Measurements from ENCODE around the gene CD2.

The CD2 gene

DNA sequence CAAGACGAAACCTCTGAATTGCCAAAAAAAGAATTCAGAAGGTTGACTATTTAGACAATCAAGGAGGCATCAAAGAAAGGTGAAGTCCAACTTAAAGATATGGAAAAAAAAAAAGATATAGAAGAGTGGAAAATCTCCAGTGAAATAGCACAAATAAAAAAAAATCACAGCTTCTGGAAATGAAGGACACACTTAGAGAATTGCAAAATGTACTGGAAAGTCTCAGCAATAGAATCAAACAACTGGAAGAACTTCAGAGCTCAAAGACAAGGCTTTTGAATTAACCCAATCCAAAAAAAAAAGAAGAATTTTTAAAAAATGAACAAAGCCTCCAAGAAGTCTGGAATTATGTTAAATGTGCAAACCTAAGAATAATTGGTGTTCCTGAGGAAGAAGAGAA lies 31.8 kb downstream of the CD2 start:
- TF ChIP-seq, protein P1, sequence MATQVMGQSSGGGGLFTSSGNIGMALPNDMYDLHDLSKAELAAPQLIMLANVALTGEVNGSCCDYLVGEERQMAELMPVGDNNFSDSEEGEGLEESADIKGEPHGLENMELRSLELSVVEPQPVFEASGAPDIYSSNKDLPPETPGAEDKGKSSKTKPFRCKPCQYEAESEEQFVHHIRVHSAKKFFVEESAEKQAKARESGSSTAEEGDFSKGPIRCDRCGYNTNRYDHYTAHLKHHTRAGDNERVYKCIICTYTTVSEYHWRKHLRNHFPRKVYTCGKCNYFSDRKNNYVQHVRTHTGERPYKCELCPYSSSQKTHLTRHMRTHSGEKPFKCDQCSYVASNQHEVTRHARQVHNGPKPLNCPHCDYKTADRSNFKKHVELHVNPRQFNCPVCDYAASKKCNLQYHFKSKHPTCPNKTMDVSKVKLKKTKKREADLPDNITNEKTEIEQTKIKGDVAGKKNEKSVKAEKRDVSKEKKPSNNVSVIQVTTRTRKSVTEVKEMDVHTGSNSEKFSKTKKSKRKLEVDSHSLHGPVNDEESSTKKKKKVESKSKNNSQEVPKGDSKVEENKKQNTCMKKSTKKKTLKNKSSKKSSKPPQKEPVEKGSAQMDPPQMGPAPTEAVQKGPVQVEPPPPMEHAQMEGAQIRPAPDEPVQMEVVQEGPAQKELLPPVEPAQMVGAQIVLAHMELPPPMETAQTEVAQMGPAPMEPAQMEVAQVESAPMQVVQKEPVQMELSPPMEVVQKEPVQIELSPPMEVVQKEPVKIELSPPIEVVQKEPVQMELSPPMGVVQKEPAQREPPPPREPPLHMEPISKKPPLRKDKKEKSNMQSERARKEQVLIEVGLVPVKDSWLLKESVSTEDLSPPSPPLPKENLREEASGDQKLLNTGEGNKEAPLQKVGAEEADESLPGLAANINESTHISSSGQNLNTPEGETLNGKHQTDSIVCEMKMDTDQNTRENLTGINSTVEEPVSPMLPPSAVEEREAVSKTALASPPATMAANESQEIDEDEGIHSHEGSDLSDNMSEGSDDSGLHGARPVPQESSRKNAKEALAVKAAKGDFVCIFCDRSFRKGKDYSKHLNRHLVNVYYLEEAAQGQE (IDR thresholded peaks at IDR 0.05; ENCODE audit: insufficient read depth in 1 of 2, low read depth in 2 of 2, low read length in 2 of 2) = no peak
- no peak for TF ChIP-seq TAF1 (IDR thresholded peaks at IDR 0.05; ENCODE audit: borderline replicate concordance, insufficient read depth, low read length)

DNA sequence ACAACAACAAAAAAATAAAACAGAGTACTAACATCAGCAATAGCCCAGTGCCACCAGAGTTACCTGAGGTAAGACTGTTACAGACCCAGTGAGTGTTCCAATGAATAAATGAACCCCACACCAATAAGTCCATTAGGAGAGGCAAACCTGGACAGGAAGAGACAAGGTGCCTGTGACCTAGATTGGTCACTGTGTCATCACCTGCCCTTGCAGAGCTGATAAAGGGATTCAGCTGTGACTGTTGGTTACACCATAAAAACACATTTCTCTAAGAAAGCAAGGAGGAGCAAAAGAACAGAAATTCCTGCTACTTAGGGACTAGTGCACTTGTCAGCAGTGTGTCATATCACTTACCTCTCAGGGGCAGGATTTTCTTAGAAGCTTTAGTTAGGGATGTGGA lies 37.5 kb downstream of the CD2 start:
- no peak for TF ChIP-seq SIN3A (IDR thresholded peaks at IDR 0.05; ENCODE audit: borderline replicate concordance, insufficient read depth, low read length)
- TF ChIP-seq, protein P1 (IDR thresholded peaks at IDR 0.05; ENCODE audit: insufficient read depth in 1 of 2, low read depth in 2 of 2, low read length in 2 of 2) = no peak
- TF ChIP-seq TAF1 (IDR thresholded peaks at IDR 0.05; ENCODE audit: borderline replicate concordance, insufficient read depth, low read length) = no peak
- no peak for TF ChIP-seq FOXP2 (optimal IDR thresholded peaks at IDR 0.05; ENCODE audit: borderline replicate concordance, extremely low read depth, extremely low read length, insufficient read depth)
- TF ChIP-seq POLR2AphosphoS5 (IDR thresholded peaks at IDR 0.05; ENCODE audit: low read depth, low read length) = no peak

DNA sequence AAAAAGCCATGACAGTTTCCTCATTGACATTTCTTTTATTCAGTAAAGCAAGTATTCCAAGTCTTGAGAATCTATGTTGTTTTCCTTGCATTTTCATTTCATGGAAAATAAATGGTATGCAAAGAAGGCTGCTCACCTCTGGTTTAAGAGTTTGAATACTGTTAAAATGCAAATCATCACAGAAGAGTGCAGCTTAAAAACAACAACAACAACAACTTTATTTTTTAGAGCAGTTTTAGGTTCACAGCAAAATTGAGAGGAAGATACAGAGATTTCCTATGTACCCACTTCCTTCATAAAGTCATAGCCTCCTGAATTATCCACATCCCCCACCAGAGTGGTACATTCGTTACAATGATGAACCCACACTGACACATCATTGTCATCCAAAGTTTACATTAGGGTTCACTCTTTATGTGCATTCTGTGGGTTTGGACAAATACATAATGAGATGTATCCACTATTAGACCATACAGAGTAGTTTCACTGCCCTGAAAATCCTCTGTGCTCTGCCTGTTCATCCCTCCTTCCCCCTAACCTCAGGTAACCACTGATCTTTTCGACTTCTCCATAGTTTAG lies 39.2 kb downstream of the CD2 start:
- TF ChIP-seq, protein P1 (IDR thresholded peaks at IDR 0.05; ENCODE audit: insufficient read depth in 1 of 2, low read depth in 2 of 2, low read length in 2 of 2) = no peak
- TF ChIP-seq SIN3A (IDR thresholded peaks at IDR 0.05; ENCODE audit: borderline replicate concordance, insufficient read depth, low read length) (no peak), TAF1 (IDR thresholded peaks at IDR 0.05; ENCODE audit: borderline replicate concordance, insufficient read depth, low read length) (no peak)

DNA sequence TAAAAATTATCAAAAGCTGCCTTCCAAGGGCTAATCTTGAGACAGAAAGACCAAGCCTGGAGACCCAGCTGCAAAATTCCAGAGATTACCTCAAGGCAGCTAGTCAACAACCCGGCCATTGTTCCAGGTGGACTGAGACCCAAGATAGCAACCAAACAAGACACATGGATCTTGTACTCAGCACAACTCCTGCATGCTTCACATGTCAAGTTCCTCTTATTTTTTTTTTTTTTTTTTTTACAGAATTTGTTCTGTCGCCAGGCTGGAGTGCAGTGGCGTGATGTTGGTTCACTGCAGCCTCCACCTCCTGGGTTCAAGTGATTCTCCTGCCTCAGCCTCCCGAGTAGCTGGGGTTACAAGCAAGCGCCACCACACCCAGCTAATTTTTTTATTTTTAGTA lies 40.1 kb downstream of the CD2 start:
- TF ChIP-seq, protein P1 (IDR thresholded peaks at IDR 0.05; ENCODE audit: insufficient read depth in 1 of 2, low read depth in 2 of 2, low read length in 2 of 2) = no peak
- TF ChIP-seq TAF1 (IDR thresholded peaks at IDR 0.05; ENCODE audit: borderline replicate concordance, insufficient read depth, low read length) (no peak), SIN3A (IDR thresholded peaks at IDR 0.05; ENCODE audit: borderline replicate concordance, insufficient read depth, low read length) (no peak), POLR2AphosphoS5 (IDR thresholded peaks at IDR 0.05; ENCODE audit: low read depth, low read length) (no peak), FOXP2 (optimal IDR thresholded peaks at IDR 0.05; ENCODE audit: borderline replicate concordance, extremely low read depth, extremely low read length, insufficient read depth) (no peak)

DNA sequence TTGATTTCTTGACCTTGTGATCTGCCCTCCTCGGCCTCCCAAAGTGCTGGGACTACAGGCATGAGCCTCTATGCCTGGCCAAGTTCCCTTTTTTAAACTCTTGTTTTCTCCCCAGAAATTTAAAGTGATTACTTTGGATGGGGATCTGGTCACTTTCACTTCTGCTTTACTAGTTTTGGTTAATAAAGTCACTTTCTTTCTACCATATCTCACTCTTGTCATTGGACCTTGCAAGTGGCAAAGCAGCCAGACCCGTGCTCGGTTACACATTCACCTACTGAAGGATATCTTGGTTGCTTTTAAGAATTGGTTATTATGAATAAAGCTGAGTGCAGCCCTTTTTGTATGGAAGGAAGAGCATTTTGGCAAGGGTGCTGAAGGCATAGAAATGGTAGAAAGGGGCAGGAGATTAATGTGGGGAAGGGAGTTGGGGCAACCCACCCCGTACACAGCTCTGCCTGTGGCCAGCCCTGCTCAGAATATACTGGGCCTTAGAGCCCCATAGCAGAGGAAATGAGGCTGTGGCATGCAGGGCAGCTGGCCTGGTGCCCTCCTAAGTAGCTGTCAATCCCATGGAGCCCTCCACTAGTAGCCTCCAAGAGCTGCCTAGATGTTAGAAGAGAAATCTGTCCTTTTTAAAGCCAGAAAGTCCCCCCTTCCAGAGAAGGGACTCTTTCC lies 40.7 kb downstream of the CD2 start:
- no peak for TF ChIP-seq POLR2AphosphoS5 (IDR thresholded peaks at IDR 0.05; ENCODE audit: low read depth, low read length)
- TF ChIP-seq, protein P1 (IDR thresholded peaks at IDR 0.05; ENCODE audit: insufficient read depth in 1 of 2, low read depth in 2 of 2, low read length in 2 of 2) = no peak
- no peak for TF ChIP-seq TAF1 (IDR thresholded peaks at IDR 0.05; ENCODE audit: borderline replicate concordance, insufficient read depth, low read length)
- TF ChIP-seq FOXP2 (optimal IDR thresholded peaks at IDR 0.05; ENCODE audit: borderline replicate concordance, extremely low read depth, extremely low read length, insufficient read depth) = no peak
- no peak for TF ChIP-seq SIN3A (IDR thresholded peaks at IDR 0.05; ENCODE audit: borderline replicate concordance, insufficient read depth, low read length)
